GM19193 (cell line): Measurements from ENCODE around the gene SRSF11.

Experiments
- POLR2A ChIP-seq: IDR thresholded peaks from 4 replicates; pipeline ENCODE4 v1.6.1; 2011; ENCODE audit not compliant: insufficient read depth, insufficient read length; ENCODE audit errors: extremely low read depth

Gene SRSF11

GRCh38 chr1:70221238-70222121 lies at the start of gene SRSF11:
SRSF11 (plus strand) TSS chr1:70221380; CDS start chr1:70221637, 257 bp downstream.
- TF ChIP-seq POLR2A = peak; percentile 87

DNA sequence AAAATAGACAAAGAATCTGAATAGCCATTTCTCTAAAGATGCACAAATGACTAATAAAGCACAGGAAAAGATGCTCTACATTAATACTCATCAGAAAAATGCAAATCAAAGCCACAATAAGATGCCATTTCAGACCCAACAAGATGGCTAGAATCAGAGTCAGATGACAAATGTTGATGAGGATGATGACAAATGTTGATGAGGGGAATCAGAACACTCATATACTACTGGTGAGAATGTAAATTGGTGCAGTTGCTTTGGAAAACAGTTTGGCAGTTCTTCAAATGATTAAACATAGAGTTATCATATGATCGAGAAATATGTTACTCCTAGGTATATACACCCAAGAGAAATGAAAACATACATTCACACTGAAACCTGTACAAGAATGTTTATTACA lies 49.7 kb upstream of the SRSF11 start:
- no peak for TF ChIP-seq POLR2A

DNA sequence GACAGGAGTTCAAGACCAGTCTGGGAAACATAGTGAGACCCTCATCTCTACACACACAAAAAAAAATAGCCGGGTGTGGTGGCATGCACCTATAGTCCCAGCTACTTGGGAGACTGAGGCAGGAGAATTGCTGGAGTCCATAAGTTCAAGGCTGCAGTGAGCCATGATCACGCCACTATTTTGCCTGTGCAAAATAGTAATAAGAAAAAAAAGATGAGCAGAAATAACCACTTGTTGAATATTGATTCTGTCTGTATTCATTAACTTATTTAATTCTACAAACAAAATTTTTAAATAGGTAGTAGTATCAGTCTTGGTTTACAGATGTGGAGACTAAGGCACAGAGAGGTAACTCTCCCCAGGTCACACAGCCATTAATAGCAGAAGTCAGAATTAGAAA lies 32.7 kb upstream of the SRSF11 start:
- TF ChIP-seq POLR2A = no peak

DNA sequence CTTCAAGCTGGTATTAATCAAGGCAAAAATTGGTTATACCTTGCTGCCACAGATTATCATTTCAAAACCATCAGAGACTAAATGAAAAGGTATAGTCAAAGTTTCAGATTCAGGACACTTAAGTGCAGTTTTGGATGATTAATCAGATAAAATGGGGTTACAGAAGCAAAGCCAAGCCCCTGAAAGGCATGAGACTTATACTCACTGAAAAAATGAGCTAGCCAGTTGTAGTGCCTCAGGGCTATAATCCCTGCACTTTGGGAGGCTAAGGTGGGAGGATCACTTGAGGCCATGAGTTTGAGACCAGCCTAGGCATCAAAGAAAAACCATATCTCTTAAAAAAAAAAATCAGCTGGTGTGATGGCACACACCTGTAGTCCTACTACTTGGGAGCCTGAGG lies 31.0 kb upstream of the SRSF11 start:
- TF ChIP-seq POLR2A = no peak

DNA sequence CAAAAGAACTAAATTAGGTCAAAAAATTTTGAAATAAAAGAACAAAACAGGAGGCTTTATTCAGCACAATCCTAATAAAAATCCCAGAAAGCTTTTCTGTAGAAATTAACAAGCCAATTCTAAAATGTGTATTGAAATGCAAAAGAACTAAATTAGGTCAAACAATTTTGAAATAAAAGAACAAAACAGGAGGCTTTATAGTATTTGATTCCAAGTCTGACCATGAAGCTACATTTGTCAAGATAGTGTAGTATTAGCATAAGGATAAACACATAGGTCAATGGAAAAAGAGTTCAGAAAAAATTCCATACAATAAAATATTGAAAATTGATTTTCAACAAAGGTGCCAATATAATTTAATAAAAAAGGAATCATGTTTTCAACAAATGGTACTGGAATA lies 26.6 kb upstream of the SRSF11 start:
- no peak for TF ChIP-seq POLR2A

DNA sequence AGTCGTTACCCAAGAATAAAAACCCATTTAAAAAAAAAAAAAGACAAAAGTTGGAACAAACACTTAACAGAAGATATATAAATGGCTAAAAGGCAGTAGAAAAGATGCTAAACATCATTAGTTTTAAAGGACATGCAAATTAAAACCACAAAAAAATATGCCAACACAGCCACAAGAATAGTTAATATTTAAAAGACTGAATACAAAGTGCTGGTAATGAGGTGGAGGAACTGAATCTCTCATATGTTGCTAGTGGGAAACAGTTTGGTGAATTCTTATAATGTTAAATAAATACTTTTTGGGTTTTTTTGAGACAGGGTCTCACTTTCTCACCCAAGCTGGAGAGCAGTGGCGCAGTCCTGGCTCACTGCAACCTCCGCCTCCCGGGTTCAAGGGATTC lies 25.8 kb upstream of the SRSF11 start:
- no peak for TF ChIP-seq POLR2A

- TF ChIP-seq POLR2A = no peak
Measured at GRCh38 chr1:70196333-70196732, 24.8 kb upstream of the SRSF11 start.

- no peak for TF ChIP-seq POLR2A
Measured at GRCh38 chr1:70200065-70200464, 21.1 kb upstream of the SRSF11 start.

DNA sequence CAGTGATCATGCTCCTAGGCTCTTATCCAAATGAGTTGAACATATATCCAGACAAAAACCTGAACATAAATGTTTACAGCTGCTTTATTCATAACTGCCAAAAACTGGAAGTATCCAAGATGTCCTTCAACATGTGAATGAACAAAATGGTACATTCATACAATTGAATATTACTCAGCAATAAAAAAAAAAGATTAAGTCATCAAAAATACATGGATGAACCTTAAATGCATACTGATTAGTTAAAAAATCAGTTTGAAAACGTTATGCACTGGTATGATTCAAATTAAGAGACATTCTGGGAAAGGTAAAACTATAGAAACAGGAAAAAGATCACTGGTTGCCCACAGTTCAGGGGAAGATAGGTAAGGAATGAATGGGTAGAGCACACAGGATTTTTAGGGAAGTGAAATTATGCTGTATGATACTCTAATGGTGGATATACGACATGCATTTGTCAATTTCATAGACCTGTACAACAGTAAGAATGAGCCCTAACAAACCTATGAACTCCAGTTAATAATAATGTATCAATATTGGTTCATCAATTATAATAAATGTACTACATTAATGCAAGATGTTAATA lies 18.9 kb upstream of the SRSF11 start:
- TF ChIP-seq POLR2A = no peak

DNA sequence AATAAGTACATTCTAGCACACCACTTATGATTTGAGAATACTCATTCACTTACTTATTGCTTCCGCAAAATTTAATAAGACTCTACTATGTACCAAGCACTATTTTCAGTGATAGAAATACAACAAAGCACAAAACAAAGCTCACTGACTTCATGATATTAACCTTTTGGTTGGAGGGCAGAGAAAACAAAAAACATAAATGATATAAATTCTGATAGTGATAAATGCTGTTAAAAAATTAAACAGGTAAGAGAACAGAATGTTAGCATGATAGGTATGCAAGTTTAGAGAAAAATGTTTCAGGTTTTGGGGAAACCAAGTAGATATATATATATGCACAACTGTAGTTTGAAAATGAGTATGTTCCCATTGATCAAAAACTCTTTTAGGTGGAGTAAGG lies 17.0 kb upstream of the SRSF11 start:
- TF ChIP-seq POLR2A = no peak

DNA sequence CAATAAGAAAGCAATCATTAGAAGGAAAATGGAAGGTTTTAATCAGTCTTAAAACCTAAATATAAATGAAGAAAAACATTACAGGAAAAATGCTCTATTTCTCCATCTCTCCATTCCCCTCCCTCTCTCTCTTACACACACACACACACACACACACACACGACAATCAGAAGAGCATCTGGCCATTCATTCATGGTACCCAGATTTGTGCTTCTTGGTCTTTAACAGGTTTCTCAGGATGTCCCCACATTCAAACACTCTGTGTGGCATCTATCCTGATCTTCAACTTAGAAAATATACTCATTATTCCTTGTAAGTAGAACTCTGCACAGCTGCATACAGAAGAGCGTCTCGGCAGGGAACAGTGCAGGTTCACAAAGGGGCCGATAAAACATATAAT lies 16.6 kb upstream of the SRSF11 start:
- no peak for TF ChIP-seq POLR2A

- TF ChIP-seq POLR2A = no peak
Measured at GRCh38 chr1:70205071-70205433, 16.1 kb upstream of the SRSF11 start.

GRCh38 chr1:70205434-70206118 lies 15.6 kb upstream of the SRSF11 start, which contains the start of gene LRRC40:
LRRC40 (minus strand) TSS chr1:70205579; CDS start chr1:70205540, 39 bp downstream.
- peak; percentile 83 for TF ChIP-seq POLR2A

GRCh38 chr1:70207492-70207891 lies 13.7 kb upstream of the SRSF11 start:
- TF ChIP-seq POLR2A = no peak

- TF ChIP-seq POLR2A = no peak
Measured at GRCh38 chr1:70208292-70208691, 12.9 kb upstream of the SRSF11 start.

- TF ChIP-seq POLR2A = no peak
Measured at GRCh38 chr1:70210820-70211219, 10.4 kb upstream of the SRSF11 start.
